Loucy (cell line): ENCODE results near the gene HMX3.
"Not testable (repeated sequence)": the region's sequence is repeated elsewhere in the genome, so short reads cannot be mapped to it uniquely, and the experiment has no call there.

ENCODE experiments used
- H2AFZ ChIP-seq: fragments of 200-600 bp; sonication (generic); 2 replicates; pipeline ENCODE4 v1.6.0; 2016; ENCODE audit warnings: antibody characterized with exemption, mild to moderate bottlenecking, low read length, moderate library complexity
- H3F3A ChIP-seq: fragments of 200-600 bp; 2 replicates; pipeline ENCODE4 v1.6.0; 2016; ENCODE audit warnings: antibody characterized with exemption, low read depth, mild to moderate bottlenecking
- H3K27me3 ChIP-seq: fragments of 200-600 bp; sonication (generic); 2 replicates; pipeline ENCODE4 v1.6.1; 2014; ENCODE audit warnings: low read length, mild to moderate bottlenecking; ENCODE audit not compliant: insufficient read depth, poor library complexity, severe bottlenecking
- H3K36me3 ChIP-seq: fragments of 200-600 bp; sonication (generic); 2 replicates; pipeline ENCODE4 v1.6.1; 2016; ENCODE audit warnings: low read length; ENCODE audit not compliant: insufficient read depth
- H3K4me1 ChIP-seq: fragments of 200-600 bp; sonication (generic); 2 replicates; pipeline ENCODE4 v1.5.1; 2014; ENCODE audit warnings: low read length, mild to moderate bottlenecking; ENCODE audit not compliant: insufficient read depth, poor library complexity, severe bottlenecking
- H3K4me2 ChIP-seq: fragments of 200-600 bp; sonication (generic); 2 replicates; pipeline ENCODE4 v1.6.0; 2014; ENCODE audit warnings: antibody characterized with exemption, low read length, low read depth, mild to moderate bottlenecking; ENCODE audit not compliant: poor library complexity, severe bottlenecking
- H3K4me3 ChIP-seq: fragments of 200-600 bp; sonication (generic); 2 replicates; pipeline ENCODE4 v1.5.1; 2014; ENCODE audit warnings: low read length, mild to moderate bottlenecking, mixed read lengths; ENCODE audit not compliant: poor library complexity, severe bottlenecking
- H3K79me2 ChIP-seq: fragments of 200-600 bp; sonication (generic); 2 replicates; pipeline ENCODE4 v1.6.1; 2014; ENCODE audit warnings: low read length; ENCODE audit not compliant: insufficient read depth
- H3K9ac ChIP-seq: fragments of 200-600 bp; sonication (generic); 2 replicates; pipeline ENCODE4 v1.6.0; 2014; ENCODE audit warnings: mild to moderate bottlenecking, low read depth, low read length, moderate library complexity; ENCODE audit not compliant: poor library complexity, severe bottlenecking
- H3K9me2 ChIP-seq: fragments of 200-600 bp; sonication (generic); replicated peaks from 2 replicates; pipeline ENCODE4 v1.6.1; 2016; ENCODE audit warnings: low read depth, low read length, mixed read lengths
- H3K9me3 ChIP-seq: fragments of 200-600 bp; sonication (generic); 2 replicates; pipeline ENCODE4 v1.6.1; 2014; ENCODE audit warnings: mild to moderate bottlenecking, antibody characterized with exemption, low read length, low read depth; ENCODE audit not compliant: insufficient read depth
- H4K20me1 ChIP-seq: fragments of 200-600 bp; sonication (generic); 2 replicates; pipeline ENCODE4 v1.6.0; 2014; ENCODE audit warnings: antibody characterized with exemption, low read length, mild to moderate bottlenecking; ENCODE audit not compliant: insufficient read depth, poor library complexity, severe bottlenecking
- EZH2phosphoT487 ChIP-seq: fragments of 200-600 bp; IDR thresholded peaks from 2 replicates; pipeline ENCODE4 v1.6.1; 2018; ENCODE audit warnings: antibody characterized with exemption, mild to moderate bottlenecking, moderate library complexity, borderline replicate concordance
- TF ChIP-seq, protein P1 (sequence below): fragments of 200-600 bp; sonication (generic); conservative IDR thresholded peaks from 2 replicates; pipeline ENCODE4 v1.5.1; 2014; ENCODE audit warnings: mild to moderate bottlenecking, antibody characterized with exemption, low read length

The HMX3 gene

DNA sequence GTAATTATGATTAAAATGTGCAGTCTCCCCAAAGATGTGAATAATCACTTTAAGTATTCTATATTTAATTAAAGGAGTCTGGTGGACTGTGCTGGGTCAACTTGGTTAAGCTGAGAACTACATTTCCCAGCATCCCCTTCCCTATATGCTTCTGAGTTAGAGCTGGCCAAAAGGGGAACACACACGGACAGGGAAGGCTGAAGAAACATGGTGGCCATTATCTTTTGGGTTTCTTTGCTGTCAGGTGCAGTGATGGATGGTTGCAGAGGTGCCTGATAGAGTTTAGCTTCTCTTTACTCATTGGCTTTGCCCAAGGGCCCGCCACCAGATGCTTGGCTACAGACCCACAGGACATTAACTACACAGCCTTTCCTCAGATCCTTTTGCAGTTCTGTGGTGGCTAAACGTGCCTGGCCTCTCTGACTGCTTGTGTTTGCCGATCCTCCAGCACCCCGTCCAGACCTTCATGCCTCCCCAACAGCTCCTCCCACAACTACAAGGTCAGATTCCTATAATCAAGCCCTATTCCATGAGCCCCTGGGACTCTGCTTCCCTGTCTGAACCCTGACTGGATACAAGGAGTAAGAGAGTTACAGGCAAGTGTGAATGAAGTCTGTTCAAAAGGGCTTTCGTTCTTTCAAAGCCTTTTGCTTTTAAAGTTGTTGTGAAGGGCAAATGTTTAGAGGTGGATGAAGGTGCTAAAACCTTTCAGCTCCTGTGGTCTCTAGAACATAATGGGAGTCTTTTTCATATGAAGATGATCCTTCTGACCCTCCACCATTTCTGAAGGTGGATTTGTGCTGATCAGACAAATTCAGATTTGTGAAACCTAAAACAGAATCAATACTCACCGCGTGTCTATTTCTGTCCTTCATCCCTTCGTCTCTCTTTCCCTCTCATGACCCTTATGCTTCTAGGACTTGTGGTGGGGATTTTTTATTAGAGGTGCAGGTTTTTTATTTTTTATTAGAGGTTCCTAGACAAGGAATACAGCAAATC, 39.9 kb downstream of the HMX3 start:
- no peaks in the 10 kb centered on the region for H4K20me1 ChIP-seq
- H3K9me3 ChIP-seq = no peaks in the 10 kb centered on the region
- H3K9ac ChIP-seq = no peak overlapping the region
- no peak overlapping the region for H3K4me3 ChIP-seq
- no peak overlapping the region for H2AFZ ChIP-seq
- H3K4me1 ChIP-seq = no peaks in the 10 kb centered on the region
- H3K27me3 ChIP-seq = no peaks in the 10 kb centered on the region
- no peaks in the 10 kb centered on the region for H3F3A ChIP-seq
- no peaks in the 10 kb centered on the region for H3K9me2 ChIP-seq
- peaks cover 31% of the 10 kb centered on the region for H3K36me3 ChIP-seq
- TF ChIP-seq, protein P1, sequence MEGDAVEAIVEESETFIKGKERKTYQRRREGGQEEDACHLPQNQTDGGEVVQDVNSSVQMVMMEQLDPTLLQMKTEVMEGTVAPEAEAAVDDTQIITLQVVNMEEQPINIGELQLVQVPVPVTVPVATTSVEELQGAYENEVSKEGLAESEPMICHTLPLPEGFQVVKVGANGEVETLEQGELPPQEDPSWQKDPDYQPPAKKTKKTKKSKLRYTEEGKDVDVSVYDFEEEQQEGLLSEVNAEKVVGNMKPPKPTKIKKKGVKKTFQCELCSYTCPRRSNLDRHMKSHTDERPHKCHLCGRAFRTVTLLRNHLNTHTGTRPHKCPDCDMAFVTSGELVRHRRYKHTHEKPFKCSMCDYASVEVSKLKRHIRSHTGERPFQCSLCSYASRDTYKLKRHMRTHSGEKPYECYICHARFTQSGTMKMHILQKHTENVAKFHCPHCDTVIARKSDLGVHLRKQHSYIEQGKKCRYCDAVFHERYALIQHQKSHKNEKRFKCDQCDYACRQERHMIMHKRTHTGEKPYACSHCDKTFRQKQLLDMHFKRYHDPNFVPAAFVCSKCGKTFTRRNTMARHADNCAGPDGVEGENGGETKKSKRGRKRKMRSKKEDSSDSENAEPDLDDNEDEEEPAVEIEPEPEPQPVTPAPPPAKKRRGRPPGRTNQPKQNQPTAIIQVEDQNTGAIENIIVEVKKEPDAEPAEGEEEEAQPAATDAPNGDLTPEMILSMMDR = no peak
- TF ChIP-seq EZH2phosphoT487 = no peak
- H3K79me2 ChIP-seq = peaks cover 4% of the 10 kb centered on the region; the same call in 1 of the 2 replicates
- no peak overlapping the region for H3K4me2 ChIP-seq

DNA sequence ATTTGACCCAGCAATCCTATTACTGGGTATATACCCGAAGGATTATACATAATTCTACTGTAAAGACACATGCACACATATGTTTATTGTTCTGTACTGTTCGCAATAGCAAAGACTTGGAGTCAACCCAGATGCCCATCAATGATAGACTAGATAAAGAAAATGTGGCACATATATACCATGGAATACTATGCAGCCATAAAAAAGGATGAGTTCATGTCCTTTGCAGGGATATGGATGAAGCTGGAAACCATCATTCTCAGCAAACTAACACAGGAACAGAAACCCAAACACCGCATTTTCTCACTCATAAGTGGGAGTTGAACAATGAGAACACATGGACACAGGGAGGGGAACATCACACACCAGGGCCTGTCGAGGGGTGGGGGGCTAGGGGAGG, 42.6 kb downstream of the HMX3 start:
- peaks cover 28% of the 10 kb centered on the region for H3K36me3 ChIP-seq
- not testable (repeated sequence) for H4K20me1 ChIP-seq, H3K9ac ChIP-seq, H2AFZ ChIP-seq, H3K79me2 ChIP-seq, H3F3A ChIP-seq, H3K4me3 ChIP-seq, H3K9me2 ChIP-seq, H3K4me1 ChIP-seq, H3K27me3 ChIP-seq, H3K9me3 ChIP-seq, H3K4me2 ChIP-seq

DNA sequence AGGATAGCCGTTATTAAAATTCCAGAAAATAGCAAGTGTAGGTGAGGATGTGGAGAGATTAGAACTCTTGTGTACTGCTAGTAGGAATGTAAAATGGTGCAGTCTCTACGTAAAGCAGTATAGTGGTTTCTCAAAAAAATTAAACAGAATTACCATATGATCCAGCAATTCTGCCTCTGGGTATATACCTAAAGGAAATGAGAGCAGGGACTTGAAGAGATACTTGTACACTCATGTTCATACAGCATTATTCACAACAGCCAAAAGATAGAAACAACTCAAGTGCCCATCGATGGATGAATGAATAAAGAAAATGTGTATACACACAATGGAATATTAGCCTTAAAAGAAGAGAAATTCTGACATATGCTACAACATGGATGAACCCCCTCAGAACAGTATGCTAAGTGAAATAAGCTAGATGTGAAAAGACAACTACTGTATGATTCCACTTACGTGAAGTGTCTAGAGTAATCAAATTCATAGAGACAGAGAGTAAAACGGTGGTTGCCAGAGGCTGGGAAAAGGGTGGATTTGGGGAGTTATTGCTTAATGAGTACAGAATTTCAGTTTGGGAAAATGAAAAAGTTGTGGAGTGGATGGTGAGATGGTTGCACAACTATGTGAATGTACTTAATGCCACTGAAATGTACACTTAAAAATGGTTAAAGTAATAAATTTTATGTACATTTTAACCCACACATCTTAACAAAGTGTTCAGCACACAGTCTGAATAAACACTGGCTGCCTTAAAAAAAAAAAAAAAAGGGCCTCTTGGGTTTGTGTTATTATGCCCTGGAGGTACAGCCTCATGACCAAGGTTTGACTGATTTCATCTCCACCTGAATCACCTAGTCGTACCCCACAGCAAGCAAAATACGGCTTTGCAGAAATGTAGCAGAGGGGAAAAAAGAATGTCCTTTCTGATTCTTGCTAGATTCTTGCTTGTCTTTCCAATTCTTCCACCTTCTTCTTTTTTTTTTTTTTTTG, 44.6 kb downstream of the HMX3 start:
- no peak overlapping the region for H3K4me3 ChIP-seq
- H3K36me3 ChIP-seq = peaks cover 33% of the 10 kb centered on the region
- no peak overlapping the region for H3K9ac ChIP-seq
- H3K9me3 ChIP-seq = peaks cover 6% of the 10 kb centered on the region; the same call in 1 of the 2 replicates
- no peaks in the 10 kb centered on the region for H3K27me3 ChIP-seq
- no peaks in the 10 kb centered on the region for H3K4me1 ChIP-seq
- no peak for TF ChIP-seq EZH2phosphoT487
- TF ChIP-seq, protein P1 = no peak
- H2AFZ ChIP-seq = no peak overlapping the region
- no peaks in the 10 kb centered on the region for H3F3A ChIP-seq
- H3K9me2 ChIP-seq = no peaks in the 10 kb centered on the region
- H3K4me2 ChIP-seq = no peak overlapping the region
- H3K79me2 ChIP-seq = no peaks in the 10 kb centered on the region
- H4K20me1 ChIP-seq = no peaks in the 10 kb centered on the region
